ENCODE data around the gene TAS1R1. TPM values are rescaled to one million over a fixed set of nuclear protein-coding genes. Genes with fewer than 3 reads are reported as not detected.

The TAS1R1 gene
- under 0.01 TPM in 1 of 2 replicates, not detected in the other for total RNA-seq

- DNase-seq, result peak; percentile 13
Observed at GRCh38 chr1:6554907-6555778, at the start of gene TAS1R1. Gene TAS1R1 (plus strand): TSS chr1:6555307. CDS start chr1:6555374, 67 bp downstream.

DNA sequence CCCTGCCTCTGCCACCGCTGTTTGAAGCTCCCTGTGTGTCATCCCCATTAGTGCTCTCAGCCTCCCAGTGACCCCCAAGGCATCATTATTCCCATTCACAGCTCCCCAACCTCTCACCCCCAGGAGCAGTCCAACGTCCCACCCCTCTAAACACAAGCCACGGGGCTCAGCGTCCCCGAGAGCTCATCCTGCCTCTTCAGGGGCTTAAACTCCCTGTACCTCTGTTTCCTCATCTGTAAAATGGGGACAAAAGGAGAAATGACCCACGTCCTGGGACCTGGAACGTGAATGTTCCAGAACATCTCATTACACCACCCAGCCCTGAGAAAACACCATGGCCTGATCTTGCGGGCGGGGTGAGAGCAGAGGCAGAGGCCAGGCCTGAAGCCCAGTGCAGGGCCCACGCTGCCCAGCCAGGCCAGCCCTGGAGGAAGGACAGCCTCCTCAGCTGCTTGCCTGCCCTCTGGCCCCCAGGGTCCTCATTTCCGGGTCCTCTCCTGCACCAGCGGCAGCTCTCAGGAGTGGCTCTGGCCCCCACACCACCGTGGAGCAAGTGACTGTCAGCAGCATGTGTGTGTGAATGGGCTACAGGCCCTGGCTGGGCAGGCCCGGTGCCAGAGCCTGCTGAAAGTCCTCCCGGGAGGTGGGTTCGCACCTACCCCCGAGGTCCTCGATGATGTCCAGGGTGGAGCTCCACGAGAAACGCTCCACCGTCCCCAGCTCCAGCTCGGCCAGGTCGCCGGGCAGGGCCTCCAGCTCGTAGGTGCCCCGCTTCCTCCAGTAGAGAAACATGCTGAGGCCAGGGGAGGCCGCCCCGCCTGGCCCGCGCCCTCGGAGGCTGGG is 49.5 kb upstream of the TAS1R1 start:
- no peak for DNase-seq

GRCh38 chr1:6506210-6507036 is 48.7 kb upstream of the TAS1R1 start:
- DNase-seq, result no peak

- no peak for DNase-seq
Observed at GRCh38 chr1:6507037-6507428, 48.1 kb upstream of the TAS1R1 start.

GRCh38 chr1:6507461-6507911 is 47.6 kb upstream of the TAS1R1 start:
- DNase-seq, result no peak

GRCh38 chr1:6508154-6508815 is 46.8 kb upstream of the TAS1R1 start:
- no peak for DNase-seq

DNA sequence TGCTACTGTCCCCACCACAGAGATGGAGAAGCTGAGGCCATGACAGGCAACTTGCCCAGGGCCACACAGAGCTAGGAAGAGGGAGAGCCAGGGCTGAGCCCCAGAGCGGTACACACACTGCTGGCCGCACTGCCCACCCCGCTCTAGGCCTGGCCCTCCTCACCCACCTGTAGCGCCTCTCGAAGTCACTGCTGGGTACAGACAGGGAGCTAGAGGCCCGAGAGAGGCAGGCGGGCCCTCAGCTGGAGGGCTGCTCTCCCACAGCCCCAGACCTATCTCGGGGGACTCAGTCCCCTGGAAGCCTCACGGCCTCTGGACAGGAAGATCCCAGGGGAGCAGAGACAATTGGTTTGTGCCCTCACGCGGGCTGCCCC is 46.3 kb upstream of the TAS1R1 start:
- DNase-seq, result no peak

- no peak for DNase-seq
Observed at GRCh38 chr1:6509220-6509918, 45.7 kb upstream of the TAS1R1 start.

DNA sequence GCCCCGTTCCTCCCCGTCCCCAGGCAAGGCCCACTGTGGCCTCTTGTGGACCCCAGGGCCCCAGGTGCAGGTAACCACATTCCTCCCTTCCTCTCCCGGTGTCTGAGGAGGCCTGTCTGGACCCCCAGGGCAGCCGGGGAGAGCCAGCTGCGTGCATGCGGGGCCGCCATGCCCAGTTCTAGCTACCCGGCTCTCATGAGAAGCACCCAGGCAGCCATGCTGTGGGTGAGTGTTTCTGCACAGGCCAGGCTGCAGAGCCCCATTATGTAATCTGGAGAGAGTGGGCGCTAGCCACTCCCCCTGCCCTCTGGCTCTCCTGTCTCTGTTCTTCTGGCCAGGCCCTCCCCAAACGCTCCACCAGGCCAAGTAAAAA is 45.2 kb upstream of the TAS1R1 start:
- no peak for DNase-seq

DNA sequence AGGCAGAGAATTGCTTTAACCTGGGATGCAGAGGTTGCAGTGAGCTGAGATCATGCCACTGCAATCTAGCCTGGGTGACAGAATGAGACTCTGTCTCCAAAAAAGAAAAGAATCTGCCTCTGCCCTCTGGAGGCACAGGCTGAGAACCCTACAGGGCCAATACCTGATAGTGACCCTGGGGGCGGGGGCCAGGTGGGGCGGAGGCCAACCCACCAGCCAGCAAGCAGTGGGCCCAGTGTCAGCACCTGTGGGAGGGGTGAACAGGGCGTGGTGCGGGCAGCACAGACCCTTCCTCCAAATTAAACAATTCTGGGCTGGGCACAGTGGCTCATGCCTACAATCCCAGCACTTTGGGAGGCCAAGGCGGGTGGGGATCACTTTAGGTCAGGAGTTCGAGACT is 44.6 kb upstream of the TAS1R1 start:
- DNase-seq, result no peak

- DNase-seq, result no peak
Observed at GRCh38 chr1:6511056-6511455, 44.1 kb upstream of the TAS1R1 start.

- DNase-seq, result no peak
Observed at GRCh38 chr1:6511561-6512244, 43.4 kb upstream of the TAS1R1 start.

DNA sequence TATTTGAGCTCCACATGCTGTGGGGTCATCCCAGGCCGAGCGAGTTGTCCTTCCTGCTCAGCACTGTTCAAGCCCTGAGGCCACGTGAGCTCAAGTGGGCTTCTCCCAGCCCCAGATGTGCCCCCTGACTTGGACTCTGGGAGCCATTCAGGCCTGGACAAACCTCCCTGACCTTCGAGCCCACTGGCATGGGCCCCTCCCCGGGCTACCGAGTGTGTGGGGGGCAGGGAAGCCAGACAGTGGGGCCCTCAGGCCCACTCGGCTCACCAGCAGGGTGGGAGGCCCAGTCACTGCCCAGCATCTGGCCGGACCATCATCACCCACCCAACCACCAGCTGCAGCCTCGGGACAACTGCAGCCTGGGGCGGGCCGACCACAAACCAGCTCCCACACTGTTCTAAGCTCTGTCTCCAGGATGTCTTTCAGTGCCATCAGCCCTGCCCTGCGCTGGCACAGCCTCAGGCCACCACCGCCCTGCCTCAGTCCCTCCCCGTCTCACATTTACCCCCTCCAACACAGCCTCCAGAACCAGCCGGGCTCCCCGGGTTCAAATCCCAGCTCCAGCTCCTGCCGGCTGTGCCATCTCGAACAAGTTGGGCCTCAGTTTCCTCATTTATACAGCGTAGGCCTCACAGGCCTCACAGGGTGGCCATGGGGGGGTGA is 42.7 kb upstream of the TAS1R1 start:
- DNase-seq, result no peak

DNA sequence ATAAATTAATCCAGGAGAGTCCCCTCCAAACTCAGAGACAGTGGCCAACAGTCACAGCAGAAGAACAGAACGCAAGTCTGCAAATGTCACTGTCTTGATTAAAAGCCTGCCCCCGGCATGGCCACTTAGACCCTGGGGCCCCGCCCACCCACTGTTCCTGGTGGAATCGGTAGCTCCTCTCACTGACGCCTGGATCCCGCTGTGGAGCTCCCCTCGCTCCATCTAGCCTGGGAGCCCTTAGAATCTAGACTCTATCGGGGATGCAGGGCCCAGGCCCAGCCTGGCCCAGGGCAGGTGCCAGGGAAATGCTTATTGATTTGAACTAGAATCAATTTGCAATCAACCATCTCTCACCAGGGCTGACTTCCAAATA is 42.2 kb upstream of the TAS1R1 start:
- no peak for DNase-seq

DNA sequence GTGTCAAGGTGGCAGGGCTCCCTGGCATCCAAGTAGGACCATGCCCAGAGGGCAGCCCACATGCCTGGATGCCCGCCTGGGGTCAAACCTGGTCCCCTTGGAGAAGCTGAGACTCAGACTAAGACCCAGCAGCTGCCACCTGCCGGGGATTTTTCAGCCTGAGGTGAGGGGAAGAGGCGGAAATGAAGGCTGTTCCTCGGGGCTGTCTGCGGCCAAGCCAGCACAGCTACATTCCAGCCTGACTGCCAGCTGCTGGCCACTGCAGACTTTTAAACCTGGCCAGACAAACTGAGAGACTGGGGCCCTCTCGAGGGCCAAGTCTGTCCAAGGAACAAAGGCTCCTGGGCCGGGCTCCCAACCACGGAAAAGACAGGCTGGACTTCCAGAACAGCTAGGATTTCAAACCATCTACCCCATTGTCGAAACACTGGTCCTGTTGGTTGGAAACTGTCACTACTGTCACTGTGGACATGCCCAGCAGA is 41.7 kb upstream of the TAS1R1 start:
- no peak for DNase-seq

- no peak for DNase-seq
Observed at GRCh38 chr1:6515771-6516170, 39.3 kb upstream of the TAS1R1 start.

GRCh38 chr1:6517435-6517851 is 37.7 kb upstream of the TAS1R1 start:
- no peak for DNase-seq

- DNase-seq, result no peak
Observed at GRCh38 chr1:6519491-6519934, 35.6 kb upstream of the TAS1R1 start.

DNA sequence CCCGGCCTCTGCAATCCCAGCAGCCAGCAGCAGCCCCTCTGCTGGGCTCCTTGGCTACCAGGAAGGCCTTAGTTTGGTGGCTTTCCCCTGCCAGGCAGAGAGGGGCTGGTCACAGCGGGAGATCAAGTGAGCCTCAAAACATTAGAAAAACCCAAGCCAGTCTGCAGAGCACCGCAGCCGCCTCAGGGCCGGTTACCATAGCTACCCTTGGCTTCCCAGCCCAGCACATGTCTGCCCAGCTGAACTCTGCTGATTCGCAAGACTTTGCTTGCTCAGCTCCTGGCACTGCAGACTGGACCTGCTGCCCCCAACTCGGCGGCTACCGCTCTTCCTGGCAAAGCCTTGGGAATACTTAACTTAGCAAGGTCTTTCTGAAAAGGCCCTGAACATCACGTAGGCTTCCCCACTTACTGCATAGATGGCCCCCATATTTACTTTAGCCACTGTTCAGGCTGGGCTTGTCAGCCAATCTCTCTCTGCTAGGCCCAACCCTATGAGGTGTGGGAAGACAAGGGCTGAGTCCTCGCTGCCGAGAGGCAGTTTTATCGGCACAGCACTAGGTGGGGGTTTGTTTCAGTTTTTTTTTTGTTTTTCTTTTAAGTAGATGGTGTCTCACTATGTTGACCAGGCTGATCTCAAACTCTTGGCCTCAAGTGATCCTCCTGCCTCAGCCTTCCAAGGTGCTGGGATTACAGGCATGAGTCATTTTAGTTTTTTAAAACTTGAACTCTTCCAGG is 35.0 kb upstream of the TAS1R1 start:
- no peak for DNase-seq

All from dermis blood vessel endothelial cell (primary cell).